Vagina (tissue), 2 donors: Measurements from ENCODE around the gene BAG1.

Source experiments
- POLR2A ChIP-seq, 2 donors: fragments of 450-650 bp; IDR thresholded peaks; one replicate each; pipeline ENCODE4 v1.6.1; 2017; ENCODE audit warnings: antibody characterized with exemption in 2 of 2, mild to moderate bottlenecking in 2 of 2, moderate library complexity in 2 of 2
- POLR2AphosphoS5 ChIP-seq, 2 donors: sonication (generic); formaldehyde crosslinking; IDR thresholded peaks; one replicate each; pipeline ENCODE4 v1.9.0; 2017; ENCODE audit warnings: antibody characterized with exemption in 2 of 2, mild to moderate bottlenecking in 2 of 2, low read depth in 1 of 2; ENCODE audit not compliant: insufficient read depth in 1 of 2

- TF ChIP-seq POLR2AphosphoS5 (IDR thresholded peaks at IDR 0.05; ENCODE audit: insufficient read depth in 1 of 2, low read depth in 1 of 2) = no peak
- TF ChIP-seq POLR2A (IDR thresholded peaks at IDR 0.05) = no peak
Observed at GRCh38 chr9:33245341-33245740, 19.2 kb downstream of the BAG1 start.
